NB4 (cell line): Measurements from ENCODE around the gene CNNM2.

Source experiments
- CTCF ChIP-seq: IDR thresholded peaks from one replicate; pipeline ENCODE4 v1.5.1; 2012; ENCODE audit warnings: low read depth, low read length
- MAX ChIP-seq: IDR thresholded peaks from 2 replicates; pipeline ENCODE4 v1.6.1; 2011; ENCODE audit warnings: low read depth, low read length
- MYC ChIP-seq: IDR thresholded peaks from 2 replicates; pipeline ENCODE4 v1.6.1; 2011; ENCODE audit warnings: low read depth, low read length
- POLR2A ChIP-seq: IDR thresholded peaks from 2 replicates; pipeline ENCODE4 v1.6.1; 2011; ENCODE audit warnings: mild to moderate bottlenecking; ENCODE audit not compliant: insufficient read length; ENCODE audit errors: extremely low read depth

GRCh38 chr10:103089493-103089892 is 171.4 kb downstream of the CNNM2 start:
- TF ChIP-seq CTCF (no peak), MAX (no peak), POLR2A (no peak), MYC (no peak)
